NT2/D1 (cell line): Measurements from ENCODE around the gene ATP11B.

Experiments
- YY1 ChIP-seq: IDR thresholded peaks from 2 replicates; pipeline ENCODE4 v1.6.1; 2011; ENCODE audit not compliant: insufficient read length, insufficient read depth
- ZNF274 ChIP-seq: IDR thresholded peaks from 2 replicates; pipeline ENCODE4 v1.6.1; 2011; ENCODE audit warnings: mild to moderate bottlenecking, low read depth, low read length

DNA sequence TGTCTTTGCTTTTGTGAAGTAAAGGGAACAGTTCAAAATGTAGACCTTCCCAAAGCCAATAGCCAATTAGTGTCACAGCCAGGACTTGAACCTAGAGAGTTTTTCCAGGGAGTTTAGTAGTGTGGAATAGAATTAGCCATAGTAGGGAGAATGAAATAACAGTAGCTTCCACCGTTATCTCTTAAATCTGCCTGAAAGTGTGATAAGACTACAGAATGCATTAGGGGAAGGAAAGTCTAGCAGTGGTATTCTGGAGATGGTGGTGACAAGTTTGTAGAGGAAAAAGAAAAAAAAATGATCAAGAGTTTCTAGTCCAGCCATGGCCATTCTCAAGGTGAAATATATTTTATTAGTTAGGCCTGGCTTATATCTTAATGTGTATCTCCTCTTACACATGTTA lies 13.8 kb downstream of the ATP11B start:
- no peak for TF ChIP-seq YY1
- no peak for TF ChIP-seq ZNF274
